LoVo (cell line): ENCODE measurements around the gene CEP68.
"Not testable (repeated sequence)": the region's sequence is repeated elsewhere in the genome, so short reads cannot be mapped to it uniquely, and the experiment has no call there.

Experiments
- DNase-seq: peaks from one replicate; pipeline ENCODE4 v3.0.0-alpha.2; 2016; ENCODE audit warnings: low spot score

Gene CEP68, protein sequence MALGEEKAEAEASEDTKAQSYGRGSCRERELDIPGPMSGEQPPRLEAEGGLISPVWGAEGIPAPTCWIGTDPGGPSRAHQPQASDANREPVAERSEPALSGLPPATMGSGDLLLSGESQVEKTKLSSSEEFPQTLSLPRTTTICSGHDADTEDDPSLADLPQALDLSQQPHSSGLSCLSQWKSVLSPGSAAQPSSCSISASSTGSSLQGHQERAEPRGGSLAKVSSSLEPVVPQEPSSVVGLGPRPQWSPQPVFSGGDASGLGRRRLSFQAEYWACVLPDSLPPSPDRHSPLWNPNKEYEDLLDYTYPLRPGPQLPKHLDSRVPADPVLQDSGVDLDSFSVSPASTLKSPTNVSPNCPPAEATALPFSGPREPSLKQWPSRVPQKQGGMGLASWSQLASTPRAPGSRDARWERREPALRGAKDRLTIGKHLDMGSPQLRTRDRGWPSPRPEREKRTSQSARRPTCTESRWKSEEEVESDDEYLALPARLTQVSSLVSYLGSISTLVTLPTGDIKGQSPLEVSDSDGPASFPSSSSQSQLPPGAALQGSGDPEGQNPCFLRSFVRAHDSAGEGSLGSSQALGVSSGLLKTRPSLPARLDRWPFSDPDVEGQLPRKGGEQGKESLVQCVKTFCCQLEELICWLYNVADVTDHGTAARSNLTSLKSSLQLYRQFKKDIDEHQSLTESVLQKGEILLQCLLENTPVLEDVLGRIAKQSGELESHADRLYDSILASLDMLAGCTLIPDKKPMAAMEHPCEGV

GRCh38 chr2:65056215-65057053 lies at the start of gene CEP68:
Gene CEP68, plus strand, starts transcription at chr2:65056416. Its CDS starts 13,029 bp downstream, at chr2:65069445.
- DNase-seq: peak; percentile 98

DNA sequence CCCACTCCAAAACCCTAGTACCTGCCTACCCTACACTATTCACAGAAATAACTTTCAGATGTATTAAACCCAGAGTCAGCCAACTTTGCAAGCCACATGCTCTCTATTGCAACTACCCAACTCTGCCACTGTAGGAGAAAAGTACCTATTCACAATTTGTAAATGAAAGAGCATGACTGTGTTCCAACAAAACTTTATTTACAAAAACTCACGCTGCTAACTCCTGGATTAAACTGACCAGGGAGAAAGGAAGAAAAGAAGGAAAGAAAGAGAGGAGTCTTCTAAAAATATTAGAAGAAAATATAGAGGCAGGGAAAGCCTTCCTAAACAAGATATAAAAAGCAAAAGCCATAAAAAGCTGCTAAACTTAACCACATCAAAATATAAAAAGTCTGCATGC lies 42.4 kb upstream of the CEP68 start:
- DNase-seq: no peak

GRCh38 chr2:65015731-65016130 lies 40.5 kb upstream of the CEP68 start:
- DNase-seq: no peak

DNA sequence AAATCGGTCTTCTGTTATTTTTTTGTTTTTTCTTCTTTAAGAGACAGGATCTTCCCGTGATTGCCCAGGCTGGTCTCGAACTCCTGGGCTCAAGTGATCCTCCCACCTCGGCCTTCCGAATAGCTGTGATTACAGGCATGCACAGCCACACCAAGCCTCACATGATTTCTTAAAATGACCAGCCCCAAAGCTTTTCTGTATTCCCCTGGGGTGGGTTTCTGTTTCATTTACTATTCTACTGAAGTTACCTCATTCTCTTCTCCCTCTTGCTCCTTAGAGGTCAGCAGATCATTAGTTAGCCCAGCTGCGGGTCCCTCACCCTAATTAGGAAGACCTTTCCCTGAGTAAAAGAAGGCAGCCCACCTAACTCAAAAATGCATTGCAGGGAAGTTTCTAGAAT lies 39.4 kb upstream of the CEP68 start:
- DNase-seq: no peak

- DNase-seq: no peak
Measured at GRCh38 chr2:65017335-65017734, 38.9 kb upstream of the CEP68 start.

DNA sequence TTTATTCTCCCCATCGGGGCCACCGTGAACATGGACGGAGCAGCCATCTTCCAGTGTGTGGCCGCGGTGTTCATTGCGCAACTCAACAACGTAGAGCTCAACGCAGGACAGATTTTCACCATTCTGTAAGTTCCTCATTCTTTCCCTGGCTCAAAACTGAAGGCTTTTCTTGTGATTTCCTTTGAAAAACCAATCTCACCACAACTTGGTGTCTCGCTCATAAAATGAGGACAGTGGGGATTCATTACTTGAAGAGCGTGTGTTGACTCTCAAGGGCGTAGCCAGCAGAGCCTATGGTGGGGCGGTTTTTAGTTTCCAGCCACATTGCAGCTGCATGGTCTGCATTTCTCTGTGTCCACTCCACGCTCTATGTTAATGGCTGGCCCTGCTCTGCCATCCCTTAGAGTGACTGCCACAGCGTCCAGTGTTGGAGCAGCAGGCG lies 38.1 kb upstream of the CEP68 start:
- DNase-seq: no peak

- DNase-seq: no peak
Measured at GRCh38 chr2:65019010-65019409, 37.2 kb upstream of the CEP68 start.

DNA sequence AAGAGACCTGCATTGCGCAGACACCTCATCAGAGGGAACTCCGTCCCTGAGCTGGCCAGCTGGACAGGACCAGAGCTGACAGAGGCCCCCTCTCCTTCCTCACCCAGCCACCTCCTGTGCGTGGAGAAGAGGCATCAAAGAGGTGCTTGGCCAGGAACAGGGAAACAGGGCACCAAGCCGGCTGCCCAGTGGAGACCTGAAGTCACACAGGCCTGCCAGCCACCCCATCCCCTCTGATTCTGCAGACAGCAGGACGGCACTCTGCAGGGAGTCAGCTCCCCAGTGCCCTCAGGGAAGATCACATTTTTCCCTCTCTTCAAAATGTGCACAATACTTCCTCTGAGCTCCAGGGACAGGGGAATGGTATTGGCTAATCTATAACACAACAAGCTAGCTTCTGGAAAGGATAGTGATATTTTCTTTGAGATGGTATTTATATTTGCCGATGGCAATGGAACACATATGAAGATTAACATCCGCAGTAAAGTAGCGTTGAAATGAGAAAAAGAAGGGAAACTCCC lies 36.5 kb upstream of the CEP68 start:
- DNase-seq: no peak

GRCh38 chr2:65020251-65020650 lies 36.0 kb upstream of the CEP68 start:
- DNase-seq: not testable (repeated sequence)

DNA sequence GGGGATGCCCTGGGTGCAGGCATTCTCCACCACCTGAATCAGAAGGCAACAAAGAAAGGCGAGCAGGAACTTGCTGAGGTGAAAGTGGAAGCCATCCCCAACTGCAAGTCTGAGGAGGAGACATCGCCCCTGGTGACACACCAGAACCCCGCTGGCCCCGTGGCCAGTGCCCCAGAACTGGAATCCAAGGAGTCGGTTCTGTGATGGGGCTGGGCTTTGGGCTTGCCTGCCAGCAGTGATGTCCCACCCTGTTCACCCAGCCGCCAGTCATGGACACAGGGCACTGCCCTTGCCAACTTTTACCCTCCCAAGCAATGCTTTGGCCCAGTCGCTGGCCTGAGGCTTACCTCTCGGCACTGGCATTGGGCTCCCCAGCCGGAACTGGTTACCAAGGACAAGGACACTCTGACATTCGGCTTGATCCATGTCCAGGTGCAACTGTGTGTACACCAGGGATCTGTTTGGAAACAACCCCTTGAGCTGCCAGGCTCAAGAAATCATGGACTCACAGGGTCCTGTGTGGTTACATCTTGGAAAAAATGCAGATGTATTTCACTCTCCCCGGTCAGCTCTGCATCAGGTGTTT lies 35.2 kb upstream of the CEP68 start:
- DNase-seq: no peak

- no peak for DNase-seq
Measured at GRCh38 chr2:65021709-65022108, 34.5 kb upstream of the CEP68 start.

- DNase-seq: no peak
Measured at GRCh38 chr2:65022189-65022588, 34.0 kb upstream of the CEP68 start.

DNA sequence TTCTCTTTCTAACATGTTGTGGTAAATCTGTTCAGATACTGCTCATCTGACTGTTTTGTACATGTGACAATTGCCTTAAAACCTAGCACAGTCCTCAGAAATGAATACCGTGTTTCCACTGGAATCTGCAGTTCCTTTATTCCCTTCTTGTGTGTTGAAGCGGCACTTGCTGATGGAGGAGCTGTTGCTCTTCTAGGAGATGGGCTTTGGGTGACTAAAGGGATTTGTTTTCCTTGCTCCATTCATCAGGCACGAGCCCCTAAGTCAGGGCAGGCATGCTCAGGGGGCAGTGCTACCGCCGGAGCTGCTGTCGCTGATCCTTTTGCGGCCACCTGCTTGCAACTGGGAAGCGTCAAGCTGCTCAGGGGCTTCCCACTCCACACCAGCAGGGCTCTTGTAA lies 32.5 kb upstream of the CEP68 start:
- no peak for DNase-seq

DNA sequence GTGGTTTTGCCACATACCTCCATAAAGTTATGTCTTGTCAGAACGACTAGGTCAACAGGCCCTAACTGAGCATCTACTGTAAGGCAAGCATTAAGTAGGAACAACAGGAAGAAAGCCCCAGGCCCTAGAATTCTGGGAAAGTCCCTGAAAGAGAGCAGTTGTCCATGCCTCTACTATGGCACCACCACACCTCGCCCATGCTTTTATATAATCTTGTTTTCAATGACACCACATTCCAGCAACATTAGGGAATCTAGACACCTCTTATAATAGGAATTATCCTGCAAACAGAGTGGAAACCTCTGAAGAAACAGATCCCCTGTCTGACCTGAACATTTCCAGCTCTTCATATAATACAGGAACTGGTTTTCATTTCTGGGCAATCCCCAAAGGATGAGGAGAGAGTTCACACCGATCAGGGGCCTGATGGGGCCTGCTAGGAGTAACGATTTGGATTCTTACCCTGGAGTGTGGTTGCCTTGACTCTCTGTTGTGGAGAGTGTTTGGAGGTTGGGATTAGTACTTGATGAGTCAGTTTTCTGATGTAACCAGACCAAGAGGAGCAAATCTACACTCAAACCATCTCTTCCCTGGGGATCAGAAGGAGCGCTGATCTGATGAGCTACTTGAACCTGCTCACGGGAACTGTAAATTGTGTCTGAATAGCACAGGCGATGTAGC lies 31.9 kb upstream of the CEP68 start:
- DNase-seq: peak; percentile 31

DNA sequence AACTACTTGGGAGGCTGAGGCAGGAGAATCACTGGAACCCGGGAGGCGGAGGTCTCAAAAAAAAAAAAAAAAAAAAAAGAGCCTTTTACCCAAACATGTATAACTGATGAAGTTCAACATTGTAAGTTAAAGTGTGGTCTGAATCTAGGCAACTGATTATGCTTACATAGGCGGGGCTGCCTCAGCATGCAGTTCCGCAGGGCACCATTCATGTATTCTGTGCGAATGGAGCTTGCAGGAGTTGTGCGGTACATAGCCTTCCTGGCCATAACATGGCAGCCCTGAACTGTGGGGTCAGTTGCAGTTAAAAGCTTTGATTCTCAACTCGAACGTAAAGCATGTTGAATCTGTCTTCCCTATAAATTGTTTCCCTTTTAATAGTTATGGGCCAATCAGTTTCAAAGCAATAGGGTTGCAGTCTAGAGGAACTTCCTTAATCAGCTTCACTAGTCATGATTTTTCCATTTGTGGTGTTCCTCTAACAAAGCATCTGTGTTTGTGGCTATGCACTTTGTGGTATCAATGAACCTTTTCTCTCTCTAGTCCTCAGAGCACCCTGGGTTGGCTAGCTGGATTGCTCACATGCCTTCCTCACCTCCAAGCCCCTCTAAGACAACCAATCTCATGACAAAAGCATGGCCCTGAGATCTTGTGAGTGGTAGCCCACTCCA lies 30.6 kb upstream of the CEP68 start:
- no peak for DNase-seq

GRCh38 chr2:65026154-65026553 lies 30.1 kb upstream of the CEP68 start:
- no peak for DNase-seq

- no peak for DNase-seq
Measured at GRCh38 chr2:65026704-65027464, 29.3 kb upstream of the CEP68 start.

GRCh38 chr2:65027616-65028244 lies 28.5 kb upstream of the CEP68 start:
- DNase-seq: no peak
